WERI-Rb-1 (cell line): Measurements from ENCODE around the gene SERPINB5.

Experiments
- DNase-seq: peaks from one replicate; pipeline ENCODE4 v3.0.0-alpha.2; 2020
- H3K27ac ChIP-seq: fragments of 250-450 bp; sonication (Bioruptor Pico); 2 replicates; pipeline ENCODE4 v1.5.1; 2020; ENCODE audit warnings: mild to moderate bottlenecking, moderate library complexity
- H3K27me3 ChIP-seq: fragments of 250-450 bp; sonication (Bioruptor Pico); 2 replicates; pipeline ENCODE4 v1.5.1; 2021; ENCODE audit warnings: mild to moderate bottlenecking, low read depth, moderate library complexity; ENCODE audit not compliant: insufficient read depth, severe bottlenecking
- H3K36me3 ChIP-seq: fragments of 250-450 bp; sonication (Bioruptor Pico); 2 replicates; pipeline ENCODE4 v1.5.1; 2020; ENCODE audit warnings: mild to moderate bottlenecking, moderate library complexity
- H3K4me3 ChIP-seq: 2 replicates; pipeline ENCODE4 v1.5.1; 2011; ENCODE audit warnings: low read depth, mild to moderate bottlenecking, control low read depth, low read length
- H3K9me3 ChIP-seq: fragments of 250-450 bp; sonication (Bioruptor Pico); 2 replicates; pipeline ENCODE4 v1.5.1; 2021; ENCODE audit warnings: mild to moderate bottlenecking, moderate library complexity; ENCODE audit not compliant: severe bottlenecking
- TF ChIP-seq, protein P1 (sequence below): IDR thresholded peaks from 2 replicates; pipeline ENCODE4 v1.5.1; 2011; ENCODE audit warnings: low read depth, mild to moderate bottlenecking, control low read depth, inconsistent platforms, low read length

SERPINB5 gene

GRCh38 chr18:63480476-63480875 lies 3.7 kb downstream of the SERPINB5 start:
- H3K27ac ChIP-seq: no peak overlapping the region
- H3K36me3 ChIP-seq: no peaks in the 10 kb centered on the region
- H3K4me3 ChIP-seq: no peak overlapping the region
- no peaks in the 10 kb centered on the region for H3K27me3 ChIP-seq
- TF ChIP-seq, protein P1, sequence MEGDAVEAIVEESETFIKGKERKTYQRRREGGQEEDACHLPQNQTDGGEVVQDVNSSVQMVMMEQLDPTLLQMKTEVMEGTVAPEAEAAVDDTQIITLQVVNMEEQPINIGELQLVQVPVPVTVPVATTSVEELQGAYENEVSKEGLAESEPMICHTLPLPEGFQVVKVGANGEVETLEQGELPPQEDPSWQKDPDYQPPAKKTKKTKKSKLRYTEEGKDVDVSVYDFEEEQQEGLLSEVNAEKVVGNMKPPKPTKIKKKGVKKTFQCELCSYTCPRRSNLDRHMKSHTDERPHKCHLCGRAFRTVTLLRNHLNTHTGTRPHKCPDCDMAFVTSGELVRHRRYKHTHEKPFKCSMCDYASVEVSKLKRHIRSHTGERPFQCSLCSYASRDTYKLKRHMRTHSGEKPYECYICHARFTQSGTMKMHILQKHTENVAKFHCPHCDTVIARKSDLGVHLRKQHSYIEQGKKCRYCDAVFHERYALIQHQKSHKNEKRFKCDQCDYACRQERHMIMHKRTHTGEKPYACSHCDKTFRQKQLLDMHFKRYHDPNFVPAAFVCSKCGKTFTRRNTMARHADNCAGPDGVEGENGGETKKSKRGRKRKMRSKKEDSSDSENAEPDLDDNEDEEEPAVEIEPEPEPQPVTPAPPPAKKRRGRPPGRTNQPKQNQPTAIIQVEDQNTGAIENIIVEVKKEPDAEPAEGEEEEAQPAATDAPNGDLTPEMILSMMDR: no peak
- no peak for DNase-seq
- no peaks in the 10 kb centered on the region for H3K9me3 ChIP-seq

GRCh38 chr18:63480915-63481314 lies 4.2 kb downstream of the SERPINB5 start:
- no peaks in the 10 kb centered on the region for H3K36me3 ChIP-seq
- H3K4me3 ChIP-seq: no peak overlapping the region
- DNase-seq: no peak
- H3K27me3 ChIP-seq: no peaks in the 10 kb centered on the region
- H3K27ac ChIP-seq: no peak overlapping the region
- TF ChIP-seq, protein P1: no peak
- no peaks in the 10 kb centered on the region for H3K9me3 ChIP-seq

- TF ChIP-seq, protein P1: no peak
- no peak overlapping the region for H3K4me3 ChIP-seq
- no peaks in the 10 kb centered on the region for H3K36me3 ChIP-seq
- no peak overlapping the region for H3K27ac ChIP-seq
- H3K27me3 ChIP-seq: no peaks in the 10 kb centered on the region
- no peak for DNase-seq
- no peaks in the 10 kb centered on the region for H3K9me3 ChIP-seq
Observed at GRCh38 chr18:63487676-63488075, 10.9 kb downstream of the SERPINB5 start.

GRCh38 chr18:63488160-63488559 lies 11.4 kb downstream of the SERPINB5 start:
- no peak for DNase-seq
- H3K36me3 ChIP-seq: no peaks in the 10 kb centered on the region
- no peak overlapping the region for H3K27ac ChIP-seq
- no peak overlapping the region for H3K4me3 ChIP-seq
- H3K9me3 ChIP-seq: no peaks in the 10 kb centered on the region
- TF ChIP-seq, protein P1: no peak
- no peaks in the 10 kb centered on the region for H3K27me3 ChIP-seq

DNA sequence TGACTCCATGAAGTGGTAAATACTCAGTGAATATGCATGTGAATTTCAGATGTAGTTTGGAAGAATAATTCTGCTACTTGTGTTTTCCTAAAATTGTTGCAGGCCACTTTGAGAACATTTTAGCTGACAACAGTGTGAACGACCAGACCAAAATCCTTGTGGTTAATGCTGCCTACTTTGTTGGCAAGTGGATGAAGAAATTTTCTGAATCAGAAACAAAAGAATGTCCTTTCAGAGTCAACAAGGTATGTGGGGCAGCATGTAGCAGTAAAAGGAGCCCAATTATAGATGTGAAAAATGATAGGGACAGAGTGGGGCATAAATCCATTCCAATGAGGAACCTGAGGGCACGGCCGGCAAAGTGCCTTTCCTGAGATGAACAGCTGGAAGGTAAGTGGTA lies 16.1 kb downstream of the SERPINB5 start:
- no peak for DNase-seq
- H3K36me3 ChIP-seq: no peaks in the 10 kb centered on the region
- H3K9me3 ChIP-seq: no peaks in the 10 kb centered on the region
- H3K4me3 ChIP-seq: no peak overlapping the region
- TF ChIP-seq, protein P1: no peak
- no peaks in the 10 kb centered on the region for H3K27me3 ChIP-seq
- no peak overlapping the region for H3K27ac ChIP-seq

GRCh38 chr18:63495675-63496074 lies 18.9 kb downstream of the SERPINB5 start:
- H3K27me3 ChIP-seq: no peaks in the 10 kb centered on the region
- H3K4me3 ChIP-seq: no peak overlapping the region
- H3K27ac ChIP-seq: no peak overlapping the region
- no peaks in the 10 kb centered on the region for H3K9me3 ChIP-seq
- DNase-seq: no peak
- no peaks in the 10 kb centered on the region for H3K36me3 ChIP-seq
- TF ChIP-seq, protein P1: no peak
